Liver (tissue), 9 donors: ENCODE results near the gene SF3B3. TPM values are rescaled to one million over a fixed set of nuclear protein-coding genes. Genes with fewer than 3 reads are reported as not detected.

ENCODE experiments used
- DNase-seq: peaks from one replicate; pipeline ENCODE4 v3.0.0-alpha.2; 2017; ENCODE audit warnings: low spot score
- H3K27ac ChIP-seq, 2 donors: one replicate each; pipeline ENCODE4 v1.7.0; 2013; ENCODE audit warnings: inconsistent platforms in 2 of 2, low read length in 2 of 2, control low read depth in 1 of 2, low read depth in 1 of 2, mild to moderate bottlenecking in 1 of 2
- H3K27me3 ChIP-seq, 4 donors: one replicate each; pipeline versions ENCODE4 v1.6.1 to v1.7.0; 2013; ENCODE audit warnings: low read length in 3 of 4, inconsistent platforms in 1 of 4, mild to moderate bottlenecking in 1 of 4, moderate library complexity in 1 of 4; ENCODE audit not compliant: control insufficient read depth in 4 of 4, insufficient read depth in 4 of 4
- H3K36me3 ChIP-seq, 4 donors: one replicate each; pipeline versions ENCODE4 v1.6.1 to v1.7.0; 2013; ENCODE audit warnings: low read length in 3 of 4, mild to moderate bottlenecking in 3 of 4, low read depth in 1 of 4, moderate library complexity in 1 of 4; ENCODE audit not compliant: control insufficient read depth in 4 of 4, insufficient read depth in 3 of 4
- H3K4me1 ChIP-seq, 4 donors: one replicate each; pipeline versions ENCODE4 v1.6.1 to v1.7.0; 2013; ENCODE audit warnings: low read length in 3 of 4, mild to moderate bottlenecking in 3 of 4, moderate library complexity in 1 of 4; ENCODE audit not compliant: control insufficient read depth in 4 of 4, insufficient read depth in 4 of 4
- H3K4me3 ChIP-seq, 3 donors: one replicate each; pipeline versions ENCODE4 v1.6.1 to v1.7.0; 2013; ENCODE audit warnings: low read length in 3 of 3, control low read depth in 1 of 3, low read depth in 1 of 3, mild to moderate bottlenecking in 1 of 3
- H3K9ac ChIP-seq, 2 donors: one replicate each; pipeline ENCODE4 v1.7.0; 2013; ENCODE audit warnings: low read length in 2 of 2, mild to moderate bottlenecking in 2 of 2, moderate library complexity in 2 of 2, control low read depth in 1 of 2, low read depth in 1 of 2
- H3K9me3 ChIP-seq, 4 donors: one replicate each; pipeline versions ENCODE4 v1.6.1 to v1.7.0; 2013; ENCODE audit warnings: low read length in 3 of 4; ENCODE audit not compliant: control insufficient read depth in 4 of 4
- ATF3 ChIP-seq: IDR thresholded peaks from 2 replicates; pipeline ENCODE4 v1.6.1; 2016; ENCODE audit warnings: antibody characterized with exemption
- CTCF ChIP-seq: fragments of 150-350 bp; IDR thresholded peaks from 2 replicates; pipeline ENCODE4 v1.5.1; 2017; ENCODE audit warnings: improper control_type of control experiment, low read depth, low read length; ENCODE audit not compliant: missing input control
- EGR1 ChIP-seq, 2 donors: IDR thresholded peaks; 2 replicates each; pipeline ENCODE4 v1.6.1; 2016 to 2018; ENCODE audit warnings: antibody characterized with exemption in 2 of 2, low read depth in 2 of 2
- FOXA1 ChIP-seq: IDR thresholded peaks from 2 replicates; pipeline ENCODE4 v1.6.1; 2016; ENCODE audit warnings: antibody characterized with exemption
- FOXA2 ChIP-seq: IDR thresholded peaks from 2 replicates; pipeline ENCODE4 v1.6.1; 2016; ENCODE audit warnings: antibody characterized with exemption
- GABPA ChIP-seq, 2 donors: IDR thresholded peaks in 1 of 2; conservative IDR thresholded peaks in 1 of 2; 2 replicates each; pipeline ENCODE4 v1.6.1; 2016; ENCODE audit warnings: antibody characterized with exemption in 2 of 2, mild to moderate bottlenecking in 1 of 2, moderate library complexity in 1 of 2
- HNF4A ChIP-seq, 2 donors: conservative IDR thresholded peaks; 2 replicates each; pipeline ENCODE4 v1.6.1; 2016; ENCODE audit warnings: antibody characterized with exemption in 2 of 2, mild to moderate bottlenecking in 2 of 2
- JUND ChIP-seq, 2 donors: IDR thresholded peaks; 2 replicates each; pipeline ENCODE4 v1.6.1; 2016; ENCODE audit warnings: antibody characterized with exemption in 2 of 2
- MAX ChIP-seq: IDR thresholded peaks from 2 replicates; pipeline ENCODE4 v1.6.1; 2016; ENCODE audit warnings: antibody characterized with exemption
- NR2F2 ChIP-seq: IDR thresholded peaks from 2 replicates; pipeline ENCODE4 v1.6.1; 2016; ENCODE audit warnings: antibody characterized with exemption
- RAD21 ChIP-seq, 2 donors: IDR thresholded peaks; 2 replicates each; pipeline ENCODE4 v1.6.1; 2016; ENCODE audit warnings: antibody characterized with exemption in 2 of 2, mild to moderate bottlenecking in 2 of 2
- RXRA ChIP-seq, 2 donors: IDR thresholded peaks; 2 replicates each; pipeline ENCODE4 v1.6.1; 2017 to 2018; ENCODE audit warnings: antibody characterized with exemption in 2 of 2, mild to moderate bottlenecking in 1 of 2
- SP1 ChIP-seq: IDR thresholded peaks from 2 replicates; pipeline ENCODE4 v1.6.1; 2018; ENCODE audit warnings: antibody characterized with exemption, mild to moderate bottlenecking
- TAF1 ChIP-seq: conservative IDR thresholded peaks from 2 replicates; pipeline ENCODE4 v1.6.1; 2016; ENCODE audit warnings: antibody characterized with exemption, mild to moderate bottlenecking
- YY1 ChIP-seq: IDR thresholded peaks from 2 replicates; pipeline ENCODE4 v1.6.1; 2016; ENCODE audit warnings: antibody characterized with exemption, mild to moderate bottlenecking
- ZBTB33 ChIP-seq: IDR thresholded peaks from 2 replicates; pipeline ENCODE4 v1.6.1; 2016; ENCODE audit warnings: antibody characterized with exemption
- WGBS: extraction: QIAGEN DNeasy Blood & Tissue Kit; methylation state at CpG from one replicate; pipeline ENCODE4 v1.1.7; 2013; 5-methylcytosine and 5-hydroxymethylcytosine counted together
- polyA plus RNA-seq, 2 donors: library from polyadenylated mRNA; stranded (reverse) in 1 of 2; unstranded in 1 of 2; fragments of 200-250 nt in 1 of 2; fragments of >200 nt in 1 of 2; fragmentation: Nextera tagmentation in 1 of 2; extraction: Ambion mirVana in 1 of 2; gene quantifications; one replicate each; pipeline versions ENCODE4 v1.2.1 to v1.2.3, GENCODE V29; 2013 to 2015
- total RNA-seq, 2 donors: library from RNA; depleted of rRNA; stranded (reverse); fragments of >200 nt; gene quantifications; one replicate each; pipeline ENCODE4 v1.2.3, GENCODE V29; 2014
- TF ChIP-seq, protein P1 (sequence below): IDR thresholded peaks from 2 replicates; pipeline ENCODE4 v1.6.1; 2016; ENCODE audit warnings: antibody characterized with exemption, mild to moderate bottlenecking
- donor health status: healthy.
- donor health status: healthy.
- donor health status: healthy.
- donor health status: healthy.
- donor health status: healthy.

The SF3B3 gene
- total and polyA plus RNA-seq, 4 donors: 38.9 to 77.8 (median 53.2) TPM

GRCh38 chr16:70520612-70521297, 2.9 kb upstream of the SF3B3 start:
- Histone ChIP-seq H3K9me3 (no peaks in the 10 kb centered on the region), H3K4me1 (peaks cover 1 to 20% (median 17%) of the 10 kb centered on the region in 4 donors), H3K36me3 (peaks cover 10 to 23% (median 14%) of the 10 kb centered on the region in 4 donors), H3K4me3 (no peak overlapping the region), H3K27ac (no peak overlapping the region), H3K27me3 (no peaks in the 10 kb centered on the region), H3K9ac (peak overlapping the region in 1 of 2 donors; percentile 8)
- DNase-seq: no peak
- no peak for TF ChIP-seq YY1
- no peak for TF ChIP-seq ZBTB33
- no peak for TF ChIP-seq HNF4A (conservative IDR thresholded peaks at IDR 0.05)
- no peak for TF ChIP-seq RAD21 (IDR thresholded peaks at IDR 0.05)
- TF ChIP-seq, protein P1, sequence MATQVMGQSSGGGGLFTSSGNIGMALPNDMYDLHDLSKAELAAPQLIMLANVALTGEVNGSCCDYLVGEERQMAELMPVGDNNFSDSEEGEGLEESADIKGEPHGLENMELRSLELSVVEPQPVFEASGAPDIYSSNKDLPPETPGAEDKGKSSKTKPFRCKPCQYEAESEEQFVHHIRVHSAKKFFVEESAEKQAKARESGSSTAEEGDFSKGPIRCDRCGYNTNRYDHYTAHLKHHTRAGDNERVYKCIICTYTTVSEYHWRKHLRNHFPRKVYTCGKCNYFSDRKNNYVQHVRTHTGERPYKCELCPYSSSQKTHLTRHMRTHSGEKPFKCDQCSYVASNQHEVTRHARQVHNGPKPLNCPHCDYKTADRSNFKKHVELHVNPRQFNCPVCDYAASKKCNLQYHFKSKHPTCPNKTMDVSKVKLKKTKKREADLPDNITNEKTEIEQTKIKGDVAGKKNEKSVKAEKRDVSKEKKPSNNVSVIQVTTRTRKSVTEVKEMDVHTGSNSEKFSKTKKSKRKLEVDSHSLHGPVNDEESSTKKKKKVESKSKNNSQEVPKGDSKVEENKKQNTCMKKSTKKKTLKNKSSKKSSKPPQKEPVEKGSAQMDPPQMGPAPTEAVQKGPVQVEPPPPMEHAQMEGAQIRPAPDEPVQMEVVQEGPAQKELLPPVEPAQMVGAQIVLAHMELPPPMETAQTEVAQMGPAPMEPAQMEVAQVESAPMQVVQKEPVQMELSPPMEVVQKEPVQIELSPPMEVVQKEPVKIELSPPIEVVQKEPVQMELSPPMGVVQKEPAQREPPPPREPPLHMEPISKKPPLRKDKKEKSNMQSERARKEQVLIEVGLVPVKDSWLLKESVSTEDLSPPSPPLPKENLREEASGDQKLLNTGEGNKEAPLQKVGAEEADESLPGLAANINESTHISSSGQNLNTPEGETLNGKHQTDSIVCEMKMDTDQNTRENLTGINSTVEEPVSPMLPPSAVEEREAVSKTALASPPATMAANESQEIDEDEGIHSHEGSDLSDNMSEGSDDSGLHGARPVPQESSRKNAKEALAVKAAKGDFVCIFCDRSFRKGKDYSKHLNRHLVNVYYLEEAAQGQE: no peak
- no peak for TF ChIP-seq ATF3
- TF ChIP-seq EGR1 (IDR thresholded peaks at IDR 0.05; ENCODE audit: low read depth in 2 of 2): no peak
- no peak for TF ChIP-seq SP1
- TF ChIP-seq RXRA (IDR thresholded peaks at IDR 0.05): no peak
- no peak for TF ChIP-seq CTCF
- TF ChIP-seq FOXA2: no peak
- TF ChIP-seq JUND (IDR thresholded peaks at IDR 0.05): no peak
- no peak for TF ChIP-seq MAX
- no peak for TF ChIP-seq GABPA (IDR thresholded peaks at IDR 0.05 in 1 of 2, conservative IDR thresholded peaks at IDR 0.05 in 1 of 2)
- TF ChIP-seq NR2F2: no peak
- no peak for TF ChIP-seq FOXA1
- no peak for TF ChIP-seq TAF1
- 82% methylated on average over 8 of the region's 8 CpGs for WGBS
